IPS-18c (cell line): ENCODE data around the gene IRF2BPL.

ENCODE experiments used
- H3K4me3 ChIP-seq: 2 replicates; pipeline ENCODE4 v1.7.0; 2013; ENCODE audit warnings: low read depth, mild to moderate bottlenecking, low read length, moderate library complexity; ENCODE audit not compliant: insufficient read depth
- H3K9me3 ChIP-seq: one replicate; pipeline ENCODE4 v1.6.1; 2013; ENCODE audit warnings: mild to moderate bottlenecking, low read length, moderate library complexity; ENCODE audit not compliant: control insufficient read depth, insufficient read depth

IRF2BPL gene

GRCh38 chr14:77028384-77029231 lies at the start of gene IRF2BPL:
Gene IRF2BPL, minus strand, starts transcription at chr14:77028708. Its CDS starts 916 bp downstream, at chr14:77027792.
- Histone ChIP-seq H3K9me3 (no peaks in the 10 kb centered on the region), H3K4me3 (peak within 1 kb of the TSS; percentile 74)

- H3K9me3 ChIP-seq: no peaks in the 10 kb centered on the region
Measured at GRCh38 chr14:77077040-77077439, 48.5 kb upstream of the IRF2BPL start.

GRCh38 chr14:77076113-77076631 lies 47.7 kb upstream of the IRF2BPL start:
- H3K4me3 ChIP-seq: 0 out of 2 replicates have a peak overlapping the region, but pooled peaks have one; percentile 22
- H3K9me3 ChIP-seq: no peaks in the 10 kb centered on the region

More at GRCh38 chr14:77077040-77077439, 48.5 kb upstream of the IRF2BPL start:
- H3K4me3 ChIP-seq: no peak overlapping the region

- no peak overlapping the region for H3K4me3 ChIP-seq
- H3K9me3 ChIP-seq: no peaks in the 10 kb centered on the region
Measured at GRCh38 chr14:77074969-77075368, 46.5 kb upstream of the IRF2BPL start.

- H3K9me3 ChIP-seq: no peaks in the 10 kb centered on the region
- H3K4me3 ChIP-seq: no peak overlapping the region
Measured at GRCh38 chr14:77071938-77072388, 43.5 kb upstream of the IRF2BPL start.

GRCh38 chr14:77069551-77069950 lies 41.0 kb upstream of the IRF2BPL start:
- Histone ChIP-seq H3K9me3 (no peaks in the 10 kb centered on the region), H3K4me3 (no peak overlapping the region)

- Histone ChIP-seq H3K9me3 (no peaks in the 10 kb centered on the region), H3K4me3 (no peak overlapping the region)
Measured at GRCh38 chr14:77068517-77069200, 40.2 kb upstream of the IRF2BPL start.

GRCh38 chr14:77067632-77068516 lies 39.4 kb upstream of the IRF2BPL start:
- H3K9me3 ChIP-seq: no peaks in the 10 kb centered on the region
- no peak overlapping the region for H3K4me3 ChIP-seq

- H3K9me3 ChIP-seq: no peaks in the 10 kb centered on the region
- H3K4me3 ChIP-seq: no peak overlapping the region
Measured at GRCh38 chr14:77066578-77067172, 38.2 kb upstream of the IRF2BPL start.

- H3K9me3 ChIP-seq: no peaks in the 10 kb centered on the region
- H3K4me3 ChIP-seq: no peak overlapping the region
Measured at GRCh38 chr14:77065851-77066577, 37.5 kb upstream of the IRF2BPL start.

GRCh38 chr14:77064521-77065178 lies 36.1 kb upstream of the IRF2BPL start:
- H3K4me3 ChIP-seq: no peak overlapping the region
- no peaks in the 10 kb centered on the region for H3K9me3 ChIP-seq

- Histone ChIP-seq H3K9me3 (no peaks in the 10 kb centered on the region), H3K4me3 (no peak overlapping the region)
Measured at GRCh38 chr14:77063571-77064171, 35.2 kb upstream of the IRF2BPL start.

- H3K4me3 ChIP-seq: no peak overlapping the region
- H3K9me3 ChIP-seq: no peaks in the 10 kb centered on the region
Measured at GRCh38 chr14:77062261-77062660, 33.8 kb upstream of the IRF2BPL start.

GRCh38 chr14:77061630-77062257 lies 33.2 kb upstream of the IRF2BPL start:
- H3K4me3 ChIP-seq: no peak overlapping the region
- H3K9me3 ChIP-seq: no peaks in the 10 kb centered on the region
